ENCODE measurements around the gene NPTXR. TPM values are rescaled to one million over a fixed set of nuclear protein-coding genes. Genes with fewer than 3 reads are reported as not detected.

The NPTXR gene
- total RNA-seq, 4 donors from 2014 or later, result 7.5 to 12.3 (median 8.4) TPM

DNA sequence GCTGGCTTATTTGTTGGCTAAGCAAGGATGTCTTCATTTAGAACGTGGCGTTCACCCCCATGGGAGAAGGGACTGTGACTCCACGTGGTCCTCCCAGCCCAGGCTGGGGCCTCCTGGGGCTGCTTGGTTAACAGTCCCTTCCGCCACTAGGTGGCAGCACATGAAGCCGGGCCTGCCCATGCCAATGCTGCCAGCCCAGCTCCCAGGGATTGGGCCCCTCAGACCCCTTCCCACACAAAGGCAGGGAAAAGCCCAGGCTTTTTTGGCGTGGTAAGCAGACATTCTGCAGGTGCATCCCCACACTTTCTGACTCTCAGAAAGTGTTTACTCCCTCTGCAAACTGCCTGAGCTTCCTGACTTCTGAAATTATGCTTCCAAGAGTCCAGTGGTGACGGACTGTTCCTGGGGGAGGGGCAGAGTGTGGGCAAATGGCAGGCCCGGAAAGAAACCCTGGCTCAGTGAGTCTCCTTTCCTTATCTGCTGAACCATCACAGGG, 25.1 kb upstream of the NPTXR start:
- peak overlapping the region in 1 of 4 donors; percentile 47 for H3K27ac ChIP-seq
- 11 to 13% methylated on average over 7 to 8 of the region's 8 CpGs for WGBS, 2 donors
- peaks cover 0 to 78% (median 50%) of the 10 kb centered on the region in 4 donors for H3K4me1 ChIP-seq
- H3K9me3 ChIP-seq, result no peaks in the 10 kb centered on the region
- H3K36me3 ChIP-seq, result peaks cover 0 to 37% (median 15%) of the 10 kb centered on the region in 3 donors
- DNase-seq (ENCODE audit: low spot score in 2 of 2), result peak; percentile 72 to 74
- peak; percentile 88 to 91 (median 90) for TF ChIP-seq CTCF (IDR thresholded peaks at IDR 0.05)
- TF ChIP-seq EP300 (IDR thresholded peaks at IDR 0.05), result no peak
- no peak overlapping the region for H3K4me3 ChIP-seq
- no peaks in the 10 kb centered on the region for H3K27me3 ChIP-seq

- no peaks in the 10 kb centered on the region for H3K27me3 ChIP-seq
- DNase-seq (ENCODE audit: low spot score in 2 of 2), result no peak
- 84 to 87% methylated on average over 8 of the region's 8 CpGs for WGBS, 2 donors
- no peak overlapping the region for H3K4me3 ChIP-seq
- peaks cover 0 to 81% (median 51%) of the 10 kb centered on the region in 4 donors for H3K4me1 ChIP-seq
- H3K9me3 ChIP-seq, result no peaks in the 10 kb centered on the region
- peaks cover 0 to 37% (median 15%) of the 10 kb centered on the region in 3 donors for H3K36me3 ChIP-seq
- no peak overlapping the region for H3K27ac ChIP-seq
- TF ChIP-seq CTCF (IDR thresholded peaks at IDR 0.05), result no peak
- no peak for TF ChIP-seq POLR2A (IDR thresholded peaks at IDR 0.05)
- TF ChIP-seq EP300 (IDR thresholded peaks at IDR 0.05), result no peak
Measured at GRCh38 chr22:38868286-38868721, 24.5 kb upstream of the NPTXR start.

DNA sequence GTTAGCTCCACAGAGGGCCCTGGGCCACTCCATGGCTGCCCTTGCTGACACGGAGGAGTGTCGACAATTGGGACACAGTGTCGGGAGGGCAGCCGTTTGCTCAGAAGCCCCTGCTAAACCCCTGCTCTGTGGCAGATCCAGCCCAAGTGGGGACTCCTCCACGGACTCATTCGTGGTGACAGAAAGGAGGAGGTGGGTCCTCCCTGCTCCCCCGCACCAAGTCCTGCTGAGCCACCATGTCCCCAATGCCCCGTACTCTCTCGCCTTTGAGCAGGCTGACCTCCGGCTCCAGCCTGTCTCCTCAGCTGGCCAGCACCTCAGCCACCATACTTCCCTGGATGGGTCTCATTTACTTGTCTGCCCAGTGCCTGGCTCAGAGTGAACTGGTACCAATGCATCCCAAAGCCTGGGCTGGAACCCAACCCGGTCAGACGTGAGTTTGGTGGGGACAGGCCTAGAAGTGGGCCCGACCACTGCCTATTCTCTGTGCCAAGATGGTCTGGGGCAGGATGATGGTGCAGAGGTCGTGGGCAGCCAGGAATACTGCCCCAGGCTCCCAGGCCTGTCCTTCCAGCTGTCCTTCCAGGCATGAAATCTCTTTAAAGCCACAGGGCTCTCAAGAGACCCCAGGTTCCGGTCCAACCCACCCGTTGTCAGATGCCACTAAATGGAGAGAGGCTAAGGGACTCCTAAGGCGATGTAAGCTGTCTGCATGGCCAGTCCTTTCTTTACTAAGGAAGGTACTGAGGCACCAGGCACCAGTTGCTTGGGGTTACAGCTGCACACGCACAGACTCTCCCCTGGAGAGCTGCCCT, 23.9 kb upstream of the NPTXR start:
- Histone ChIP-seq H3K4me1 (peaks cover 0 to 84% (median 56%) of the 10 kb centered on the region in 4 donors), H3K36me3 (peaks cover 0 to 37% (median 15%) of the 10 kb centered on the region in 3 donors), H3K27ac (no peak overlapping the region), H3K9me3 (no peaks in the 10 kb centered on the region), H3K27me3 (no peaks in the 10 kb centered on the region), H3K4me3 (no peak overlapping the region)
- no peak for DNase-seq (ENCODE audit: low spot score in 2 of 2)
- 84 to 89% methylated on average over 16 to 18 of the region's 18 CpGs for WGBS, 2 donors
- TF ChIP-seq EP300 (IDR thresholded peaks at IDR 0.05), result no peak
- no peak for TF ChIP-seq POLR2A (IDR thresholded peaks at IDR 0.05)
- TF ChIP-seq CTCF (IDR thresholded peaks at IDR 0.05), result no peak

GRCh38 chr22:38867124-38867455, 23.3 kb upstream of the NPTXR start:
- no peaks in the 10 kb centered on the region for H3K27me3 ChIP-seq
- H3K36me3 ChIP-seq, result peaks cover 0 to 37% (median 15%) of the 10 kb centered on the region in 3 donors
- TF ChIP-seq EP300 (IDR thresholded peaks at IDR 0.05), result no peak
- no peak for TF ChIP-seq CTCF (IDR thresholded peaks at IDR 0.05)
- 69 to 76% methylated on average over 12 to 13 of the region's 13 CpGs for WGBS, 2 donors
- H3K4me3 ChIP-seq, result no peak overlapping the region
- H3K9me3 ChIP-seq, result no peaks in the 10 kb centered on the region
- no peak overlapping the region for H3K27ac ChIP-seq
- H3K4me1 ChIP-seq, result peaks cover 0 to 90% (median 59%) of the 10 kb centered on the region in 4 donors
- DNase-seq (ENCODE audit: low spot score in 2 of 2), result no peak

DNA sequence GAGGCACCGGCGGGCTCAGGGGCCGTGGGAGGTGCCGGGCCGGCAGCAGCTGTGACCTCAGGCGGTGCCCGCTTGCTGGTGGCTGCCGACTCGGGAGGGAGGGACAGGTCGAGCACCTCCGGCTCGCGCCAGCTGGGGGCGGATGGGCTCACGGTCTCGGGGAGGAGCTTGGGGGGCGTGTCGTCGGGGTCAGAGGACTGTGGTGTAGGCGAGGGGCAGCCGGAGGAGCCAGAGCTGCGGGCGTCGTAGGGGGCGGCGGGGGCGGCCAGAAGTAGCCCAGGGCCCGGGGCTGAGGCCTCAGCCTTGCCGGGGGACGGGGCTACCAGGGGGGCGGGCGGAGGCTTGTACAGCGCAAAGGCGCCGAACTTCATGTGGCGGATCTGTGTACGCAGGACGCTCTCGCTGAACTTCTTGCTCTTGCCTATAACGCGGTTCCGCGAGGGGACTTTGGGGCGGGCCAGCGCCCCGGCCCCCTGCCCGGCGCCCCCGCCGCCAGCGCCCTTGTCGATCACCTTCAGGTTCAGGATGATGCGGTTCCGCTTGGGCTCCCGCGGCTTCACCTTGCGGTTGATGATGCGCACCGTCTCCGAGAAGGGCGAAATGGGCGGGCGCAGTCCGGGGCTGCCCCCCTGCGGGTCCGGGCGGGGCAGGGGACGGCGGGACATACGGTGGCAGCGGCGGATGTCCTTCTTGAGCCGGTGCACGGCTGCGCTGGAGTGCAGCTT, 22.7 kb upstream of the NPTXR start:
- TF ChIP-seq CTCF (IDR thresholded peaks at IDR 0.05), result no peak
- no peak for TF ChIP-seq EP300 (IDR thresholded peaks at IDR 0.05)
- Histone ChIP-seq H3K27me3 (no peaks in the 10 kb centered on the region), H3K9me3 (no peaks in the 10 kb centered on the region), H3K4me1 (peaks cover 0 to 96% (median 59%) of the 10 kb centered on the region in 4 donors), H3K4me3 (no peak overlapping the region), H3K36me3 (peaks cover 0 to 37% (median 15%) of the 10 kb centered on the region in 3 donors), H3K27ac (peak overlapping the region in 2 of 4 donors; percentile 26 to 86)
- DNase-seq (ENCODE audit: low spot score in 2 of 2), result no peak
- WGBS, 2 donors, result 70 to 80% methylated on average over 51 to 62 of the region's 75 CpGs
